RWPE1 (cell line): ENCODE measurements around the gene ALDH1A3.
A peak's percentile ranks its signal among the peaks of the same experiment; 100 is the strongest.

Source experiments
- CTCF ChIA-PET: fragments of 350-600 bp; sonication (Branson Sonifier 250); formaldehyde crosslinking; extraction: SDS; loops from one replicate; lab custom pipeline; 2021; lab: Yijun Ruan, JAX
- POLR2A ChIA-PET: fragments of 400-600 bp; formaldehyde crosslinking; extraction: SDS; loops from one replicate; lab custom pipeline; 2020; ENCODE audit warnings: antibody characterized with exemption; ENCODE audit not compliant: low non-redundant PET; lab: Yijun Ruan, JAX
- DNase-seq: peaks from one replicate; pipeline ENCODE4 v3.0.0; 2012; ENCODE audit warnings: low spot score
- H3K27ac ChIP-seq: fragments of 450-650 bp; 2 replicates; pipeline ENCODE4 v1.5.1; 2017
- CTCF ChIP-seq: fragments of 450-650 bp; conservative IDR thresholded peaks from 2 replicates; pipeline ENCODE4 v1.5.1; 2017; ENCODE audit warnings: low read depth, mild to moderate bottlenecking

ALDH1A3 gene

GRCh38 chr15:100929641-100930042, 50.0 kb downstream of the ALDH1A3 start:
- peak; percentile 62 for DNase-seq
- POLR2A ChIA-PET: interaction anchor here (0.5 kb wide), 1 partner anchor 79 kb away, joined by 3 read pairs; no protein-coding TSS in a partner anchor
- peak overlapping the region; percentile 76 for H3K27ac ChIP-seq
- TF ChIP-seq CTCF: no peak
- CTCF ChIA-PET: interaction anchor here (0.8 to 1.1 kb wide), 3 partner anchors 13 to 574 kb away, joined by 3 to 4 read pairs (median 3); no protein-coding TSS in a partner anchor

DNA sequence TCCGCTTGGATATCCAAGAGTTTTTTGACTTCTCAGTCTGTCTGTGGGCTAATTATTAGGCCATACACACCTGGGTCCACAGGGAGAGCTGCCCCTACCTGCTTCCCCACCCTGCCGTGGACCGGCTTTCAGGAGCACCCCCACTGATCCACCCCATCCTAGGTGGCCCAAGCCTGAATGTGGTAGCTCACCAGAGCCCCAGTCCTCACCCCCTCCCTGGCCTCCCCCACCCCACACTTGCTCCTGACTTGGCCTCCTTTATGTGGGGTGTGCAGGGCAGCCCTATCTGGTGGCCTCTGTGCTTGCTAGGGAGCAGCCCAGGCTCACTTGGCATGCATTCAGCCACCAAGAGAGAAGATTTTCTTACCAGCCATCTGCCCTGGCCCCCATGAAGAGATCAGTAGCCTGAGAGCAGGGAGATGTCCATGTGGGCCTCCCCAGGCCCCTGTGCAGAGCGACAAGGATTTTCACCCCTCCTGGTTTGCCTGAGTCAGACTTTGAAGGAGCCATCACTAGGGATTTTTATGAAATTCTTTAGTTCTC, 50.7 kb downstream of the ALDH1A3 start:
- no peak for TF ChIP-seq CTCF
- ChIA-PET POLR2A (no interaction called here), CTCF (interaction anchor here (0.8 to 1.1 kb wide), 2 partner anchors 14 to 575 kb away, joined by 3 to 4 read pairs; no protein-coding TSS in a partner anchor)
- DNase-seq: no peak
- peak overlapping the region; percentile 76 for H3K27ac ChIP-seq

- no peak overlapping the region for H3K27ac ChIP-seq
- DNase-seq: no peak
- POLR2A ChIA-PET: no interaction called here
- CTCF ChIA-PET: no interaction called here
- no peak for TF ChIP-seq CTCF
Observed at GRCh38 chr15:100931143-100931890, 51.7 kb downstream of the ALDH1A3 start.

GRCh38 chr15:100932676-100933348, 53.2 kb downstream of the ALDH1A3 start:
- POLR2A ChIA-PET: no interaction called here
- H3K27ac ChIP-seq: no peak overlapping the region
- DNase-seq: no peak
- CTCF ChIA-PET: no interaction called here
- TF ChIP-seq CTCF: no peak

- ChIA-PET POLR2A (no interaction called here), CTCF (no interaction called here)
- DNase-seq: no peak
- no peak for TF ChIP-seq CTCF
- H3K27ac ChIP-seq: no peak overlapping the region
Observed at GRCh38 chr15:100934166-100934565, 54.5 kb downstream of the ALDH1A3 start.

DNA sequence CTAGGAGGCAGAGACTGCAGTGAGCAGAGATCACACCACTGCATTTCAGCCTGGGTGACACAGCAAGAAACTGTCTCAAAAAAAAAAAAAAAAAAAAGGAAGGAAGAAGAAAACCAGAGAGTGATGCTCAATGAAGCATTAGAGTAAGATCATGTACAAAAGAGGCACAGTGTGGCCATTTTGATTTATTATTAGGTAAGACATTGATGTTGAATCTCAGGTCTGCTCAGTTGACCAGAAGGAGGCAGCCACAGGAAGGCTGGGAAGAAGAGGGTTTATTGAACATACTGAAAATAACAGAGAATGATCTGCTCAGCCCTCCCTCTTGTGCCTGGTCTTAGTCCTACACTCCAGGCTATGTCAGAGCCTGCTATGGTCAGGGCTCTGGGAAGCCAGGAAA, 55.1 kb downstream of the ALDH1A3 start:
- ChIA-PET CTCF (no interaction called here), POLR2A (no interaction called here)
- H3K27ac ChIP-seq: no peak overlapping the region
- DNase-seq: no peak
- TF ChIP-seq CTCF: no peak
